ENCODE measurements around the gene COG1.

DNA sequence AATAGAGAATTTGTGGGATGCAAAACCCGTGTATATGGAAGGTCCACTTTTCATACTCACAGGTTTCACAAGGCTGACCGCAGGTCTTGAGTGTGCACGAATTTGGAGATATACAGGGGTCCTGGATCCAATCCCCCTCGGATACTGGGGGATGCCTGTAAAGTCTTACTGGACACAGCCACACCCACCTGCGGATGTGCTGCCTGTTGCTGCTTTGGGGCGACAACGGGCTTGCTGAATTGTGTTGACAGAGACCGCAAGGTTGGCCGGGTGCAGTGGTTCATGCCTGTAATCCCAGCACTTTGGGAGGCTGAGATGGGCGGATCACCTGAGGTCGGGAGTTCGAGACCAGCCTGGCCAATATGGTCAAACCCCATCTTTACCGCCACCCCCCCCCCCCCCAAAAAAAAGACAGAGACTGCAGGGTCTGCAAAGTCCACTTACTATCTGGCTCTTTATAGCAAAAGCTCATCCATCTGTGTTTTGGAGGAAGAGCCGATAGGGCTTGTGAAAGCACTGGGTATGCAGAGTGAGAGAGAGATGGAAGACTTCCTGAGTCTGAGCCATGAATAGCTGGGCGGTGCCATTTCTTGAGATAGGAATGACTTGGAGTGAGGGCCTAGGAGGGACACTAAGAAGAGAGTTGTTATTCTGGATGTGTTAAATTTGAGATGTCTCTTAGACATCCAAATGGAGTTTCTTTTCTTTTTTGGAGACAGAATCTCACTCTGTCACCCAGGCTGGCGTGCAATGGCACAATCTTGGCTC, 6.4 kb upstream of the COG1 start:
- TF ChIP-seq EZH2 (IDR thresholded peaks at IDR 0.05; ENCODE audit: low read length): no peak
- TF ChIP-seq, protein P1, sequence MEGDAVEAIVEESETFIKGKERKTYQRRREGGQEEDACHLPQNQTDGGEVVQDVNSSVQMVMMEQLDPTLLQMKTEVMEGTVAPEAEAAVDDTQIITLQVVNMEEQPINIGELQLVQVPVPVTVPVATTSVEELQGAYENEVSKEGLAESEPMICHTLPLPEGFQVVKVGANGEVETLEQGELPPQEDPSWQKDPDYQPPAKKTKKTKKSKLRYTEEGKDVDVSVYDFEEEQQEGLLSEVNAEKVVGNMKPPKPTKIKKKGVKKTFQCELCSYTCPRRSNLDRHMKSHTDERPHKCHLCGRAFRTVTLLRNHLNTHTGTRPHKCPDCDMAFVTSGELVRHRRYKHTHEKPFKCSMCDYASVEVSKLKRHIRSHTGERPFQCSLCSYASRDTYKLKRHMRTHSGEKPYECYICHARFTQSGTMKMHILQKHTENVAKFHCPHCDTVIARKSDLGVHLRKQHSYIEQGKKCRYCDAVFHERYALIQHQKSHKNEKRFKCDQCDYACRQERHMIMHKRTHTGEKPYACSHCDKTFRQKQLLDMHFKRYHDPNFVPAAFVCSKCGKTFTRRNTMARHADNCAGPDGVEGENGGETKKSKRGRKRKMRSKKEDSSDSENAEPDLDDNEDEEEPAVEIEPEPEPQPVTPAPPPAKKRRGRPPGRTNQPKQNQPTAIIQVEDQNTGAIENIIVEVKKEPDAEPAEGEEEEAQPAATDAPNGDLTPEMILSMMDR (optimal IDR thresholded peaks at IDR 0.05 in 1 of 3, IDR thresholded peaks at IDR 0.05 in 1 of 3, conservative IDR thresholded peaks at IDR 0.05 in 1 of 3; ENCODE audit: extremely low read depth in 1 of 3, insufficient read depth in 2 of 3, low read length in 3 of 3): no peak
